Measurements from ENCODE around the gene ANKRD55. TPM values are rescaled to one million over a fixed set of nuclear protein-coding genes. Genes with fewer than 3 reads are reported as not detected.

Gene ANKRD55
- total and polyA plus RNA-seq, 2 donors (not counting 1 experiment from before 2014, with no cell fraction given): not detected

- Histone ChIP-seq H2AFZ (ENCODE audit: low read length) (no peak overlapping the region), H4K20me1 (ENCODE audit: control insufficient read depth, extremely low read depth, insufficient read depth, low read length) (no peaks in the 10 kb centered on the region), H3K4me2 (ENCODE audit: extremely low read depth, insufficient read depth, low read length) (no peak overlapping the region), H3K27ac (ENCODE audit: insufficient read depth, low read length) (no peak overlapping the region), H3K79me2 (ENCODE audit: control insufficient read depth, insufficient read depth, low read length) (no peaks in the 10 kb centered on the region), H3K4me1 (ENCODE audit: control insufficient read depth, extremely low read depth, insufficient read depth, low read length) (no peaks in the 10 kb centered on the region), H3K4me3 (replicated peaks in 1 of 4; ENCODE audit: control extremely low read depth in 1 of 4, insufficient read depth in 1 of 4, low read depth in 3 of 4, low read length in 4 of 4) (no peak overlapping the region), H3K9ac (ENCODE audit: insufficient read depth, low read length) (no peak overlapping the region), H3K36me3 (ENCODE audit: control insufficient read depth, insufficient read depth, low read length) (no peaks in the 10 kb centered on the region), H3K27me3 (ENCODE audit: control insufficient read depth, insufficient read depth, low read length) (no peaks in the 10 kb centered on the region), H3K9me3 (ENCODE audit: control insufficient read depth, insufficient read depth, low read depth, low read length) (no peaks in the 10 kb centered on the region)
- DNase-seq (ENCODE audit: low read depth in 2 of 2): no peak
- no peak for TF ChIP-seq CTCF (conservative IDR thresholded peaks at IDR 0.05 in 1 of 2, IDR thresholded peaks at IDR 0.05 in 1 of 2; ENCODE audit: low read depth in 1 of 2, low read length in 2 of 2)
- no peak for TF ChIP-seq EZH2 (IDR thresholded peaks at IDR 0.05; ENCODE audit: low read length, missing control alignments)
Observed at GRCh38 chr5:56142233-56142613, 90.9 kb downstream of the ANKRD55 start.

- DNase-seq (ENCODE audit: low read depth in 2 of 2): no peak
- H3K79me2 ChIP-seq (ENCODE audit: control insufficient read depth, insufficient read depth, low read length): no peaks in the 10 kb centered on the region
- H3K4me1 ChIP-seq (ENCODE audit: control insufficient read depth, extremely low read depth, insufficient read depth, low read length): no peaks in the 10 kb centered on the region
- no peaks in the 10 kb centered on the region for H4K20me1 ChIP-seq (ENCODE audit: control insufficient read depth, extremely low read depth, insufficient read depth, low read length)
- TF ChIP-seq CTCF (conservative IDR thresholded peaks at IDR 0.05 in 1 of 2, IDR thresholded peaks at IDR 0.05 in 1 of 2; ENCODE audit: low read depth in 1 of 2, low read length in 2 of 2) (no peak), EZH2 (IDR thresholded peaks at IDR 0.05; ENCODE audit: low read length, missing control alignments) (no peak)
- no peak overlapping the region for H3K4me2 ChIP-seq (ENCODE audit: extremely low read depth, insufficient read depth, low read length)
- H3K9me3 ChIP-seq (ENCODE audit: control insufficient read depth, insufficient read depth, low read depth, low read length): no peaks in the 10 kb centered on the region
- no peak overlapping the region for H3K4me3 ChIP-seq (replicated peaks in 1 of 4; ENCODE audit: control extremely low read depth in 1 of 4, insufficient read depth in 1 of 4, low read depth in 3 of 4, low read length in 4 of 4)
- H2AFZ ChIP-seq (ENCODE audit: low read length): no peak overlapping the region
- no peak overlapping the region for H3K27ac ChIP-seq (ENCODE audit: insufficient read depth, low read length)
- H3K9ac ChIP-seq (ENCODE audit: insufficient read depth, low read length): no peak overlapping the region
- no peaks in the 10 kb centered on the region for H3K36me3 ChIP-seq (ENCODE audit: control insufficient read depth, insufficient read depth, low read length)
- H3K27me3 ChIP-seq (ENCODE audit: control insufficient read depth, insufficient read depth, low read length): no peaks in the 10 kb centered on the region
Observed at GRCh38 chr5:56140073-56140472, 93.1 kb downstream of the ANKRD55 start.

GRCh38 chr5:56130664-56131063 is 102.5 kb downstream of the ANKRD55 start:
- H2AFZ ChIP-seq (ENCODE audit: low read length): no peak overlapping the region
- H3K27me3 ChIP-seq (ENCODE audit: control insufficient read depth, insufficient read depth, low read length): no peaks in the 10 kb centered on the region
- no peaks in the 10 kb centered on the region for H3K79me2 ChIP-seq (ENCODE audit: control insufficient read depth, insufficient read depth, low read length)
- H3K36me3 ChIP-seq (ENCODE audit: control insufficient read depth, insufficient read depth, low read length): no peaks in the 10 kb centered on the region
- H4K20me1 ChIP-seq (ENCODE audit: control insufficient read depth, extremely low read depth, insufficient read depth, low read length): no peaks in the 10 kb centered on the region
- no peak overlapping the region for H3K4me3 ChIP-seq (replicated peaks in 1 of 4; ENCODE audit: control extremely low read depth in 1 of 4, insufficient read depth in 1 of 4, low read depth in 3 of 4, low read length in 4 of 4)
- no peak overlapping the region for H3K4me2 ChIP-seq (ENCODE audit: extremely low read depth, insufficient read depth, low read length)
- no peaks in the 10 kb centered on the region for H3K9me3 ChIP-seq (ENCODE audit: control insufficient read depth, insufficient read depth, low read depth, low read length)
- no peak for TF ChIP-seq EZH2 (IDR thresholded peaks at IDR 0.05; ENCODE audit: low read length, missing control alignments)
- TF ChIP-seq CTCF (conservative IDR thresholded peaks at IDR 0.05 in 1 of 2, IDR thresholded peaks at IDR 0.05 in 1 of 2; ENCODE audit: low read depth in 1 of 2, low read length in 2 of 2): no peak
- no peak overlapping the region for H3K27ac ChIP-seq (ENCODE audit: insufficient read depth, low read length)
- no peak overlapping the region for H3K9ac ChIP-seq (ENCODE audit: insufficient read depth, low read length)
- no peak for DNase-seq (ENCODE audit: low read depth in 2 of 2)
- no peaks in the 10 kb centered on the region for H3K4me1 ChIP-seq (ENCODE audit: control insufficient read depth, extremely low read depth, insufficient read depth, low read length)

Data from fibroblast of lung (primary cell).